ENCODE data around the gene AMD1.

- no peak for TF ChIP-seq CTCF (IDR thresholded peaks at IDR 0.05)
- TF ChIP-seq POLR2A (IDR thresholded peaks at IDR 0.05), result no peak
These were observed 7.7 kb downstream of the AMD1 start for GRCh38 chr6:110882274-110882619.

All from thyroid gland (tissue), 4 donors.